ENCODE data around the gene SLC43A2. TPM values are rescaled to one million over a fixed set of nuclear protein-coding genes. Genes with fewer than 3 reads are reported as not detected.

SLC43A2 gene
- total RNA-seq, 1 donor from 2014 or later = 71.4 TPM

GRCh38 chr17:1606352-1606985, 22.2 kb downstream of the SLC43A2 start:
- Mint-ChIP-seq H3K27me3 (ENCODE audit: unreplicated experiment) (peaks cover under 1% of the 10 kb centered on the region), H3K4me3 (ENCODE audit: unreplicated experiment) (no peak overlapping the region), H3K4me1 (ENCODE audit: unreplicated experiment) (peaks cover 4% of the 10 kb centered on the region), H3K36me3 (ENCODE audit: low read depth, unreplicated experiment) (peaks cover 10% of the 10 kb centered on the region), H3K27ac (ENCODE audit: unreplicated experiment) (no peak overlapping the region), H3K9me3 (ENCODE audit: unreplicated experiment) (no peaks in the 10 kb centered on the region)
- no peak for DNase-seq (ENCODE audit: low spot score)
- TF ChIP-seq CTCF (IDR thresholded peaks at IDR 0.05; ENCODE audit: unreplicated experiment) = no peak

GRCh38 chr17:1605681-1606351, 22.8 kb downstream of the SLC43A2 start:
- Mint-ChIP-seq H3K4me3 (ENCODE audit: unreplicated experiment) (no peak overlapping the region), H3K27ac (ENCODE audit: unreplicated experiment) (no peak overlapping the region), H3K4me1 (ENCODE audit: unreplicated experiment) (peaks cover 4% of the 10 kb centered on the region), H3K27me3 (ENCODE audit: unreplicated experiment) (peaks cover 6% of the 10 kb centered on the region), H3K9me3 (ENCODE audit: unreplicated experiment) (no peaks in the 10 kb centered on the region), H3K36me3 (ENCODE audit: low read depth, unreplicated experiment) (peaks cover 16% of the 10 kb centered on the region)
- no peak for TF ChIP-seq CTCF (IDR thresholded peaks at IDR 0.05; ENCODE audit: unreplicated experiment)
- no peak for DNase-seq (ENCODE audit: low spot score)

- no peak for TF ChIP-seq CTCF (IDR thresholded peaks at IDR 0.05; ENCODE audit: unreplicated experiment)
- Mint-ChIP-seq H3K9me3 (ENCODE audit: unreplicated experiment) (no peaks in the 10 kb centered on the region), H3K4me3 (ENCODE audit: unreplicated experiment) (no peak overlapping the region), H3K4me1 (ENCODE audit: unreplicated experiment) (peaks cover 4% of the 10 kb centered on the region), H3K36me3 (ENCODE audit: low read depth, unreplicated experiment) (peaks cover 18% of the 10 kb centered on the region), H3K27ac (ENCODE audit: unreplicated experiment) (no peak overlapping the region), H3K27me3 (ENCODE audit: unreplicated experiment) (peaks cover 8% of the 10 kb centered on the region)
- no peak for DNase-seq (ENCODE audit: low spot score)
Measured at GRCh38 chr17:1604831-1605528, 23.7 kb downstream of the SLC43A2 start.

- Mint-ChIP-seq H3K36me3 (ENCODE audit: low read depth, unreplicated experiment) (peaks cover 20% of the 10 kb centered on the region), H3K9me3 (ENCODE audit: unreplicated experiment) (no peaks in the 10 kb centered on the region), H3K4me1 (ENCODE audit: unreplicated experiment) (no peaks in the 10 kb centered on the region), H3K4me3 (ENCODE audit: unreplicated experiment) (peak overlapping the region; percentile 31), H3K27ac (ENCODE audit: unreplicated experiment) (no peak overlapping the region), H3K27me3 (ENCODE audit: unreplicated experiment) (peaks cover 10% of the 10 kb centered on the region)
- no peak for TF ChIP-seq CTCF (IDR thresholded peaks at IDR 0.05; ENCODE audit: unreplicated experiment)
- DNase-seq (ENCODE audit: low spot score) = no peak
Measured at GRCh38 chr17:1601571-1601970, 27.1 kb downstream of the SLC43A2 start.

All from endothelial cell (in vitro differentiated cells).